NCI-H146 treated with DMSO at 0.1 percent for 48 hours (cell line): ENCODE measurements around the gene SHOC2.

Experiments
- DNase-seq: peaks from one replicate; lab custom pipeline; 2025; ENCODE audit not compliant: unreplicated experiment; lab: John Stamatoyannopoulos, UW

SHOC2 gene

DNA sequence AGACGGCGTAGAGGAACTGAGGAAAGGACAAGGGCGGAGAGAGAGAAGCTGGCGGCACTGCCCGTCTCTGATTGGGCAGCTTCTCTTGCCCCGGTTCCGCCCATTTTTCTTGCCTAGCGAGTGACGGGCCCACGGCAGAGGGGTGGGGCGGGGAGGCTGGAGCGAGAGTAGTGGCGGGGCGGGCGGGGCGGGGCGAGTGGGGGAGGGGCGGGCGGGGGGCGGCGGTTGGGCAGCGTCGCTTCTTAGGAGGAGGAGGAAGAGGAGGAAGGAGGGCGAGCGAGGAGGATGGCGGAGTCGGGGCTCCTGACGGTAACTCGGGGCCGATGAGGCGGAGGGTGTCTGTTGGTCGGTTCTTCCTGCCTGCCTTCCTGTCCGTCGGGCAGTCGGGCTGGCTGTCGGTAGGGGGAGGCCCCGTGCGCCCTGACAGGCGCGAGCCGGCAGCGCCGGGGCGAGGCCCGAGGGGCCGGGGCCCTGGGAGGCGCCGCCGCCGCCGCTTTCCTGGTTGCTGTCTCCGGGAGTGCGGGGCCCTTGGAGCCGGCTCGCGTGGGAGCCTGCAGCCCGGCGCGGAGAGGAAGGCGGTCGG is at the start of gene SHOC2:
Gene SHOC2, plus strand, starts transcription at position 256 of the 583 bp plus-strand sequence. CDS start 44,755 bp downstream, outside the sequence.
- DNase-seq = no peak

GRCh38 chr10:110870823-110871297 is 48.5 kb upstream of the SHOC2 start:
- no peak for DNase-seq

GRCh38 chr10:110871298-110872084 is 47.9 kb upstream of the SHOC2 start, which contains the start of gene PDCD4:
PDCD4 (plus strand) TSS chr10:110871928; CDS start chr10:110876028, 4,100 bp downstream.
- DNase-seq = peak; percentile 97

DNA sequence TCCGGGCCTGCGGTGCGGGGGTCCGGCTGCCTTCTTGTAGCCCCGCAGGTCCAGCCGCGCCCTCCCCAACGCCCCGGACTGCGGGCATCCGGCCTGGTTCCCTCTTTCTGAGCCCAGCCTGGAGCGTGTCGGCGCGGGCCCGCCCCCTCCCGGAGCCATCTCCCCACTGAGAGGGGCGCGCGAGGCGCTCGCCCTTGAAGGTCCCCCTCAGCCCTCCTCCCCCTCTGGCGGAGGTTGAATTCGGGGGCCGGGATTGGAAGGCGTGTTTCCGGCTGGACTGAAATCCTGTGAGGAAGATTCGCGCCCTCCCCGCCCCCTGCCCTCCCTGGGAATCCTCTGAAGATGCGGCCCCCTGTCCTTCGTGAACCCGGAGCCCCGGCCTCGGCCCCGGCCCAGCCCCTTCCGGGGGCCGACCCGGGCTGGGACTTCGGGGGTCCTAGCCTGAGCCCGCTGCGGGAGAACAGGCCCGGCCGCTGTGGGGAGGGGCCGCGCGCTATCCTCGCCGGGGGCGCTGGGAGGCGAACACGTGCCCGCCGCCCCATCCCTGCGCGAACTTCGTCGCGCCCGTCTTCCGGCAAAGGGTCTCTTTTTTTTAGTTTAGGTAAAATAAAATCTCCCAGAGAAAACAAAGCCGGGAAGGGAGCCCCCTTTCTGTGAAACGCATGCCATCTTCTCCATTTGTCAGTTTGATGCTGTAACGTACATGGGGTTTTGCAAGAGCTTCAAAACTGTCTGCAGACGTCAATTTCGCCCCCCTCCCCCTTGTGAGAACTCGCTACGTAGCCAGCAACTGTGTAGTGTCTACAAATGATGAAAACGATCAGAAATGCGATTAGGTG is 47.0 kb upstream of the SHOC2 start:
- DNase-seq = peak; percentile 56

DNA sequence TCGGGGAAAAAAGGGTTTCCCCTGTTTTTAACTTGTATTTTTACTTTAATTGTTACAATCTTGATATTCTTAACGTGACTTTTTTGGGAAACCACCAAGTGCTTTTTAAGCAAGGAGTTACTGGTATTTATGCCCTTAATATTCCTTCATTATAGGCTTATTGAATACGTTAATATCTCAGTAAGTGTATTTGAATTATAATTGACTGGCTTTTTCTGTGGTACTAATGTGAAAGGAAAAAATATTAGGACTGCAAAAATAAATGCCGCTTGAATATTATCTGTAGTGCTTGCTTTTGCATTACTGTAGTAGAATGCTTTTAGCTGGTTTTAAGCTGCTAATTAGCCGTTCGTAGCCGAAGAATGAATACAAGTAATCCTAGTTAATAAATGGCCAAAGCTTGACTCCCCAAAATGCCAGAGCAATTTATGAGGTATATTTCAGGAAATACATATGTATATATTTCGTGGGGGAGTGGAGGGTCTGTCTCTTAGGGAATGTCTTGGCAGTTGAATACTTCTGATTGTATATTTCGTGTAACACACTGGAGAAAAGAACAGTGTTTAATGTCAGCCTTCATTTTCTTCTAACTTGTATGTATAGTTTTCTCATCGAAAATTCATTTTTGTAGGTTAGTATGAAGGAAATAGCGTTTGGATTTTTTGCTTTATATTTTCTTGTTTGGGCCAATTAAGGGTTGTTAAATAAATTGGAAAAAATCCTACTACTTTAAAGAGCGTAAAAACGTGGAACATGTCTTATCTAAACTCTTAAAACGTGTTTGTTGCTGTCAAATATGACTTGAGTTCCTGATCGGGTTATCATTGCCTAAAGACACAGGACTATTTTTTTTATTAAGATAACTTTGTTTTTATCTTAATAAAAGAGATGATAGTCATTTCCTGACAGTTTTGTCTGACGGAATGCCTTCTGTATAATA is 46.1 kb upstream of the SHOC2 start:
- peak; percentile 21 for DNase-seq

DNA sequence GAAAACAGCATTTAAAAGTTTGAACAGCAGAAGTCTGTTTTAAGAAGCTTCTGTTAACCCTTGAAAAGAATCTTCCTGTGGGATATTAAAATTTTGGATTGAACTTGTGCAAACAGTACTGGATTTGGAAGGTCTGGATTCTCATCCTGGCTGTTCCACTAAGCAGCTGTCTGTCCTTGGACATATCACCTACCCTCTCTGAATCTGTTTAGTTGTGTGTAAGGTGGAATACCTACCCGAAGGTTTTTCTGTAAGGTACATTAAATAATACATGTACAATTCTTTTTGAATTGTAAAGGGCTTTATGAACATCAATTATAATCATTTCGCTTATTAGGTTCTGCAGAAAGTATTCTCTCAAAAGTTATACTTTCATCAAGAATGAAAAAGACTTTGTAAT is 45.5 kb upstream of the SHOC2 start:
- no peak for DNase-seq

DNA sequence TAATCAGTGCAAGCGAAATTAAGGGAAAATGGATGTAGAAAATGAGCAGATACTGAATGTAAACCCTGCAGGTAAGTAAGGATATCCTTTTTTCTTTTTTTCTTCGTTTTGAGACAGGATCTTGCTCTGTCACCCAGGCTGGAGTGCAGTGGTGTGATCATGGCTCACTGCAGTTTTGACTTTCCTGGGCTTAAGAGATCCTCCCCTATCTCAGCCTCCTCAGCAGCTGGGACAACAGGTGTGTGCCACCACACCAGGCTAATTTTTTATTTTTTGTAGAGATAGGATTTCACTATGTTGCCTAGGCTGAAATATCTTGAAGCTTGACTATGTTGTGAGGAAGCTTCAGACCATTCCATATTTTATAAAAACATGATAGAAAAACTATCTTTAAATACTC is 43.4 kb upstream of the SHOC2 start:
- DNase-seq = no peak

DNA sequence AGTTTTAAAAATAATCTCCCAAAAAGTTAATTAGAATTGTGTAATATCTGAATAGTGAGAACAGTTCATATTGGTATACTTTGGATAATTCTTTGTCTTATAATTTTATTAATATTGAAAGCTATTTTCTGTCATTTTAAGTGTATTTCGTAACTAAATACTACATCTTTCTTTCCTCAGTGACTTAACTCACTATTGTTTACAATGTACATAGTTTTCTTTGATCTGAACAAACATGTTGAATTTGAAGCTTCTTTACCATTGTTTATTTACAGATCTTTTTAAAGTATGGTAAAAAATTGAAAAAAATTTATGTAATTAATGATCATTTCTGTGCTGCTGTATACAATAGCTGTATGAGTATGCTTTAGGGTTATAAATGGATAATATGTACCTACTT is 42.6 kb upstream of the SHOC2 start:
- no peak for DNase-seq

DNA sequence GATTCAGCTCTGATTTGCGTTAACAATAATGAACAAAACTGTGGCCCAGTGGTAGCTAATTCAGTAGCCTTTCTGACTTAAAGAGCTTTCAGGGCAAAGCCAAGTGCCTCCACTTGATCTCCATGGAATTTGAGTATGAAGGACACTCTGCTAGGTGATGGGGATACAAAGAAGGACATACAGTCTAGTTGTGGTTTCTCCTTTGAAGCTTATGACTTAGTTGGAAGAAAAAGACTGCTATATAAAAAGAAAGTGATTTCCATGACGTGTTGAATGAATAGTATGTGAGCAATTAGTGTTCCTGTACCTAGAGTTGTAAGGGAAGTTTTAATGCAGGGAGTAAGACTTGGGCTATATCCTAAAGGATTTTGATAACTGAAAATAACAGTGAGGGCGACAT is 39.4 kb upstream of the SHOC2 start:
- no peak for DNase-seq

- DNase-seq = no peak
Measured at GRCh38 chr10:110881247-110881646, 38.2 kb upstream of the SHOC2 start.

GRCh38 chr10:110881905-110882304 is 37.5 kb upstream of the SHOC2 start:
- DNase-seq = no peak

DNA sequence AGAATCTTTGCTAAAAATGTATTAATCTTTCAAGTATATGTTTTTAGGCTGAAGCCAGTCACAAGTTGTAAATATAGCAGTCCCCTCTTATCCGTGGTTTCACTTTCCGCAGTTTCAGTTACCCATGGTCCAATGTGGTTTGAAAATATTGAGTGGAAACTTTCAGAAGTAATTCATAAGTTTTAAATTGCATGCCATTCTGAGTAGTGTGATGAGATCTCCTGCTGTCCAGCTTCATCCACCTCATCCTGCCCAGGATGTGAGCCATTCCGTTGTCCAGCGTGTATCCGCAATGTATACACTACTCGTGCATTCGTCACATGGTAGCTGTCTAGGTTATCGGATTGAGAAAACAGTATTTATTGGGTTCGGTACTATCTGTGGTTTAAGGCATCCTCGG is 35.5 kb upstream of the SHOC2 start:
- no peak for DNase-seq

GRCh38 chr10:110885932-110886674 is 33.3 kb upstream of the SHOC2 start:
- peak; percentile 1 for DNase-seq

DNA sequence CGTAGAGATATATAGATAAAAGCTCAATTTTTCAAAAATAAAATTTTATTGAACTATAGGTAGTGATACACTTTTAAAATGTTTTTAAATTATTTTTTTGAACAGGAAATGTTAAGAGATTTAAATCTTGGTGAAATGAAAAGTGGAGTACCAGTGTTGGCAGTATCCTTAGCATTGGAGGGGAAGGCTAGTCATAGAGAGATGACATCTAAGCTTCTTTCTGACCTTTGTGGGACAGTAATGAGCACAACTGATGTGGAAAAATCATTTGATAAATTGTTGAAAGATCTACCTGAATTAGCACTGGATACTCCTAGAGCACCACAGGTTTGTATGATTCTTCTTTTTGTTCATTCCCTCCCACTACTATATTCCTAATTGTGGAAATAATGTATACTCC is 31.8 kb upstream of the SHOC2 start:
- DNase-seq = no peak

GRCh38 chr10:110892602-110893288 is 26.7 kb upstream of the SHOC2 start:
- no peak for DNase-seq

DNA sequence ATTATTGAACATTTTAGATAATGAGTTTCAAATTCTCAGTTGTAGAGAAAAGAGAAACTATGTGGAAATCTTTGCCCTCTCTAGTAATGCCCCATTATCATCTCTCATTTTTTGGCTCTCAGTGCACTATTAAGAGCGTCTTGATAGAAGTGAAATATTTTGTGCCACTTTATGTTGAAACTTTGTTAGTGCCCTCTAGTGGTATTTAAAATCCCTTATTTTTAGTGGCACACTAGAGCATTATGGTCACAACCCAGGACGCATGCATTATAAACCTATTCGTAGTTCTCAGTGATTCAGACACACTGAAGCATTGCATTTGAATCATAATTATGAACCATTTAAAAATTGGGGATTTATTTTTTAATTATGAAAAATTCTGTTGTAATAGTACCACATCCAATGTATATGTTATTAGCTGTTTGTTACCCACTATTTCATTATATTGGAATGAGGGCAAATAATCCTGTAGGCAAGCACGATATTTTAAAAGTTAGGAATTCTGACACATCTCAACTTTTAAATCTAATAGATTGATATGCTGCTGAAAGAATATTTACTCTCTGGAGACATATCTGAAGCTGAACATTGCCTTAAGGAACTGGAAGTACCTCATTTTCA is 25.7 kb upstream of the SHOC2 start:
- peak; percentile 19 for DNase-seq

DNA sequence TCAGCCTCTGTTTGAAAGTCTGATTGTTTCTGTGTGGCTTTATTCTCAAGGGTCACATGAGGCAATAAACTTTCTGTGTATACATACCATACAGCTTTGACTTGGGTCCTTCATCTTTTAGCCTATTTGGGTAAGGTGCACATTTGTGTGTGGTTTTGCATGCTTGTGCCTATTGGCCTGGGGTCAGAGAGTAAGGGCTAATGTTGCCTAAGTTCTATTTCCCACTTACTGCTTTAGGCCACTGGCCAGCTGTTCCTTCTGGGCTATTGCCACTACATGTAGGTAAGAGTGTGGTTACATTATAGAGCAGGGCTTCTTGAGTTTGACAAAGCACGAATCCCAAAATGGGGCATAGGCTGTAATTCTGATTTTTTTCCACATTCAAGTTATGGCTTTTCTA is 22.2 kb upstream of the SHOC2 start:
- DNase-seq = no peak

DNA sequence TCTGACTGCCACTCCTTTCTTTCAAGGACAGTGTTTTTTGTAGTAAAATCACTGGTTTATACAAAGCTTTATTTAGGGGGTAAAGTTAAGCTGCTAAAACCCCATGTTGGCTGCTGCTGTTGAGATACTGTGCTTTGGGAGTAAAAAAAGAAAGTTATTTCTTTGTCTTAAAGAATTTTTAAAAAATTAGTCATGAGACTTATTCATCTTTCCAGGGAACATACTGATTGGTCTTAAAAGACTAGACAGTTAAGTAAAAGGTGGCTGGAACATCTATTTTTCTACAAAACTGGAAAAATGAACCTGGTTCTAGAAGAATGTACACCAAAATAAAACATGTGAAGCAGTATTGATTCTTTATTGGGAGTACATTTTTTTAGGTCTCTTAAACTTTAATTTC is 21.0 kb upstream of the SHOC2 start:
- DNase-seq = no peak

GRCh38 chr10:110900983-110901382 is 18.4 kb upstream of the SHOC2 start:
- DNase-seq = no peak
